ENCODE measurements around the gene HP1BP3. TPM values are rescaled to one million over a fixed set of nuclear protein-coding genes. Genes with fewer than 3 reads are reported as not detected.

Gene HP1BP3
- total and polyA plus RNA-seq, 2 experiments from 2014 or later = 89.1 to 112 TPM

DNA sequence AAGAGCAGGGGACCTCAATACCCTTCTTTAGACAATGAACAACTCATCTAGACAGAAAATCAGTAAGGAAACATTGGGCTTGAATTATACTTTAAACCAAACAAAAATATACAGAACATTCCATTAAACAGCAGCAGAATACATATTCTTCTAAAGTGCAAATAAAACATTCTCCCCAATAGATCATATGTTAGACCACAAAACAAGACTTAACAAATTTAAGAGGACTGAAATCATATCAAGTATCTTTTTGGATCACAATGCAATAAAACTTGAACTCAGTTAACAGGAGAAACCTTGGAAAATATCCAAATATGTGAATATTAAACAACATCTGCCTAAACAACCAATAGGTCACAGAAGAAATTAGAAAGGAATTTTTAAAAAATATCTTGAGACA, 47.7 kb upstream of the HP1BP3 start:
- TF ChIP-seq EZH2 (IDR thresholded peaks at IDR 0.05; ENCODE audit: low read depth, unreplicated experiment) (no peak), JUNB (IDR thresholded peaks at IDR 0.05; ENCODE audit: unreplicated experiment) (no peak), CTCF (conservative IDR thresholded peaks at IDR 0.05; ENCODE audit: low read depth in 2 of 2) (no peak), STAT1 (IDR thresholded peaks at IDR 0.05; ENCODE audit: unreplicated experiment) (no peak), CREB1 (CRISPR knock-in tag; IDR thresholded peaks at IDR 0.05; ENCODE audit: low read depth) (no peak)
- TF ChIP-seq, protein P1, sequence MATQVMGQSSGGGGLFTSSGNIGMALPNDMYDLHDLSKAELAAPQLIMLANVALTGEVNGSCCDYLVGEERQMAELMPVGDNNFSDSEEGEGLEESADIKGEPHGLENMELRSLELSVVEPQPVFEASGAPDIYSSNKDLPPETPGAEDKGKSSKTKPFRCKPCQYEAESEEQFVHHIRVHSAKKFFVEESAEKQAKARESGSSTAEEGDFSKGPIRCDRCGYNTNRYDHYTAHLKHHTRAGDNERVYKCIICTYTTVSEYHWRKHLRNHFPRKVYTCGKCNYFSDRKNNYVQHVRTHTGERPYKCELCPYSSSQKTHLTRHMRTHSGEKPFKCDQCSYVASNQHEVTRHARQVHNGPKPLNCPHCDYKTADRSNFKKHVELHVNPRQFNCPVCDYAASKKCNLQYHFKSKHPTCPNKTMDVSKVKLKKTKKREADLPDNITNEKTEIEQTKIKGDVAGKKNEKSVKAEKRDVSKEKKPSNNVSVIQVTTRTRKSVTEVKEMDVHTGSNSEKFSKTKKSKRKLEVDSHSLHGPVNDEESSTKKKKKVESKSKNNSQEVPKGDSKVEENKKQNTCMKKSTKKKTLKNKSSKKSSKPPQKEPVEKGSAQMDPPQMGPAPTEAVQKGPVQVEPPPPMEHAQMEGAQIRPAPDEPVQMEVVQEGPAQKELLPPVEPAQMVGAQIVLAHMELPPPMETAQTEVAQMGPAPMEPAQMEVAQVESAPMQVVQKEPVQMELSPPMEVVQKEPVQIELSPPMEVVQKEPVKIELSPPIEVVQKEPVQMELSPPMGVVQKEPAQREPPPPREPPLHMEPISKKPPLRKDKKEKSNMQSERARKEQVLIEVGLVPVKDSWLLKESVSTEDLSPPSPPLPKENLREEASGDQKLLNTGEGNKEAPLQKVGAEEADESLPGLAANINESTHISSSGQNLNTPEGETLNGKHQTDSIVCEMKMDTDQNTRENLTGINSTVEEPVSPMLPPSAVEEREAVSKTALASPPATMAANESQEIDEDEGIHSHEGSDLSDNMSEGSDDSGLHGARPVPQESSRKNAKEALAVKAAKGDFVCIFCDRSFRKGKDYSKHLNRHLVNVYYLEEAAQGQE (IDR thresholded peaks at IDR 0.05; ENCODE audit: unreplicated experiment) = no peak
- Histone ChIP-seq H3K4me2 (no peak overlapping the region), H3K79me2 (replicated peaks; ENCODE audit: insufficient read depth) (no peaks in the 10 kb centered on the region), H3F3A (replicated peaks; ENCODE audit: low read depth) (no peaks in the 10 kb centered on the region), H3K4me1 (ENCODE audit: insufficient read depth) (no peaks in the 10 kb centered on the region), H3K27ac (ENCODE audit: low read depth) (no peak overlapping the region), H3K4me3 (no peak overlapping the region), H3K36me3 (ENCODE audit: insufficient read depth) (peaks cover 7% of the 10 kb centered on the region), H3K27me3 (ENCODE audit: insufficient read depth) (0 out of 2 replicates have a peak, but pooled peaks cover 3% of the 10 kb centered on the region), H4K20me1 (replicated peaks; ENCODE audit: insufficient read depth) (no peaks in the 10 kb centered on the region), H2AFZ (no peak overlapping the region), H3K9me2 (ENCODE audit: insufficient read depth) (no peaks in the 10 kb centered on the region)
- no peak overlapping the region for H3K27ac Mint-ChIP-seq
- ATAC-seq = no peak
- H3K36me3 Mint-ChIP-seq (ENCODE audit: low read depth) = peaks cover 25% of the 10 kb centered on the region; the same call in 2 of the 3 replicates
- H3K9me3 Mint-ChIP-seq = no peaks in the 10 kb centered on the region
- H3K4me1 Mint-ChIP-seq = no peaks in the 10 kb centered on the region
- no peak for DNase-seq (ENCODE audit: low spot score)
- H3K27me3 Mint-ChIP-seq (ENCODE audit: insufficient read depth, low read depth, poor library complexity) = no peaks in the 10 kb centered on the region
- no peak overlapping the region for H3K4me3 Mint-ChIP-seq

DNA sequence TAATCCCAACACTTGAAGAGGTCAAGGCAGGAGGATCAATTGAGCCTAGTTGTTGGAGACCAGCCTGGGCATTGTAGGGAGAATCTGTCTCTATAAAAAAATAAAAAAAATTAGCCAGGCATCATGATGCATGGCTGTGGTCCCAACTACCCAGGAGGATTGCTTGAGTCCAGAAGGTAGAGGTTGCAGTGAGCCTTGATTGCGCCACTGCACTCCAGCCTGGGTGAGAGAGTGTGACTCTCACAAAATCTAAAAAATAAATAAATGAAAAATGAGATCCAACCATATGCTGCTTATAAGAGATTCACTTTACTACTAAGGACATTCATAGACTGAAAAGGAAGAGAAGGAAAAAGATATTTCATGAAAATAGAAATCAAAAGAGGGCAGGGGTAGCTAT, 47.1 kb upstream of the HP1BP3 start:
- no peak for DNase-seq (ENCODE audit: low spot score)
- Histone ChIP-seq H3K4me3 (no peak overlapping the region), H3K27ac (ENCODE audit: low read depth) (no peak overlapping the region), H2AFZ (no peak overlapping the region), H3K36me3 (ENCODE audit: insufficient read depth) (peaks cover 1% of the 10 kb centered on the region; the same call in 1 of the 2 replicates), H3K79me2 (replicated peaks; ENCODE audit: insufficient read depth) (no peaks in the 10 kb centered on the region), H3K4me2 (no peak overlapping the region), H3K9me2 (ENCODE audit: insufficient read depth) (no peaks in the 10 kb centered on the region), H4K20me1 (replicated peaks; ENCODE audit: insufficient read depth) (no peaks in the 10 kb centered on the region), H3F3A (replicated peaks; ENCODE audit: low read depth) (no peaks in the 10 kb centered on the region), H3K4me1 (ENCODE audit: insufficient read depth) (no peaks in the 10 kb centered on the region), H3K27me3 (ENCODE audit: insufficient read depth) (0 out of 2 replicates have a peak, but pooled peaks cover 3% of the 10 kb centered on the region)
- no peak overlapping the region for H3K4me3 Mint-ChIP-seq
- peaks cover 23% of the 10 kb centered on the region; the same call in 2 of the 3 replicates for H3K36me3 Mint-ChIP-seq (ENCODE audit: low read depth)
- ATAC-seq = no peak
- TF ChIP-seq, protein P1 (IDR thresholded peaks at IDR 0.05; ENCODE audit: unreplicated experiment) = no peak
- TF ChIP-seq STAT1 (IDR thresholded peaks at IDR 0.05; ENCODE audit: unreplicated experiment) = no peak
- TF ChIP-seq ZNF114 (CRISPR knock-in tag; IDR thresholded peaks at IDR 0.05) = no peak
- no peaks in the 10 kb centered on the region for H3K4me1 Mint-ChIP-seq
- H3K9me3 Mint-ChIP-seq = no peaks in the 10 kb centered on the region
- H3K27ac Mint-ChIP-seq = no peak overlapping the region
- H3K27me3 Mint-ChIP-seq (ENCODE audit: insufficient read depth, low read depth, poor library complexity) = no peaks in the 10 kb centered on the region
